Measurements from ENCODE around the gene PFDN4.
A peak's percentile ranks its signal among the peaks of the same experiment; 100 is the strongest.

Gene PFDN4

GRCh38 chr20:54207743-54208547 is at the start of gene PFDN4:
Gene PFDN4 (plus strand): TSS chr20:54208087. CDS start chr20:54208101, 14 bp downstream.
- peak; percentile 87 for DNase-seq (ENCODE audit: low read depth)
- TF ChIP-seq CTCF (conservative IDR thresholded peaks at IDR 0.05; ENCODE audit: low read length), result peak; percentile 67

GRCh38 chr20:54158226-54158625 is 49.7 kb upstream of the PFDN4 start:
- no peak for TF ChIP-seq CTCF (conservative IDR thresholded peaks at IDR 0.05; ENCODE audit: low read length)
- H3K4me3 ChIP-seq (ENCODE audit: low read length), result no peak overlapping the region
- DNase-seq (ENCODE audit: low read depth), result no peak

More at GRCh38 chr20:54207743-54208547, at the start of gene PFDN4:
- peak within 1 kb of the TSS; percentile 95 for H3K4me3 ChIP-seq (ENCODE audit: low read length)

GRCh38 chr20:54158856-54159418 is 49.0 kb upstream of the PFDN4 start:
- TF ChIP-seq CTCF (conservative IDR thresholded peaks at IDR 0.05; ENCODE audit: low read length), result no peak
- H3K4me3 ChIP-seq (ENCODE audit: low read length), result no peak overlapping the region
- no peak for DNase-seq (ENCODE audit: low read depth)

- no peak overlapping the region for H3K4me3 ChIP-seq (ENCODE audit: low read length)
- no peak for DNase-seq (ENCODE audit: low read depth)
- no peak for TF ChIP-seq CTCF (conservative IDR thresholded peaks at IDR 0.05; ENCODE audit: low read length)
Observed at GRCh38 chr20:54160065-54161007, 47.6 kb upstream of the PFDN4 start.

- no peak for DNase-seq (ENCODE audit: low read depth)
- no peak overlapping the region for H3K4me3 ChIP-seq (ENCODE audit: low read length)
- TF ChIP-seq CTCF (conservative IDR thresholded peaks at IDR 0.05; ENCODE audit: low read length), result no peak
Observed at GRCh38 chr20:54161008-54161820, 46.7 kb upstream of the PFDN4 start.

- no peak for TF ChIP-seq CTCF (conservative IDR thresholded peaks at IDR 0.05; ENCODE audit: low read length)
Observed at GRCh38 chr20:54161821-54162149, 46.1 kb upstream of the PFDN4 start.

More at GRCh38 chr20:54161821-54162149, 46.1 kb upstream of the PFDN4 start:
- no peak overlapping the region for H3K4me3 ChIP-seq (ENCODE audit: low read length)
- DNase-seq (ENCODE audit: low read depth), result no peak

All from AG10803 (cell line).